Activated T-cell treated with anti-CD3 and anti-CD28 coated beads, Interleukin-2, amount 50 U/mL, for 1 hour (primary cell): ENCODE results near the gene CLSTN2.

ENCODE experiments used
- DNase-seq: peaks from one replicate; pipeline ENCODE4 v3.0.0-alpha.2; 2020

The CLSTN2 gene

DNA sequence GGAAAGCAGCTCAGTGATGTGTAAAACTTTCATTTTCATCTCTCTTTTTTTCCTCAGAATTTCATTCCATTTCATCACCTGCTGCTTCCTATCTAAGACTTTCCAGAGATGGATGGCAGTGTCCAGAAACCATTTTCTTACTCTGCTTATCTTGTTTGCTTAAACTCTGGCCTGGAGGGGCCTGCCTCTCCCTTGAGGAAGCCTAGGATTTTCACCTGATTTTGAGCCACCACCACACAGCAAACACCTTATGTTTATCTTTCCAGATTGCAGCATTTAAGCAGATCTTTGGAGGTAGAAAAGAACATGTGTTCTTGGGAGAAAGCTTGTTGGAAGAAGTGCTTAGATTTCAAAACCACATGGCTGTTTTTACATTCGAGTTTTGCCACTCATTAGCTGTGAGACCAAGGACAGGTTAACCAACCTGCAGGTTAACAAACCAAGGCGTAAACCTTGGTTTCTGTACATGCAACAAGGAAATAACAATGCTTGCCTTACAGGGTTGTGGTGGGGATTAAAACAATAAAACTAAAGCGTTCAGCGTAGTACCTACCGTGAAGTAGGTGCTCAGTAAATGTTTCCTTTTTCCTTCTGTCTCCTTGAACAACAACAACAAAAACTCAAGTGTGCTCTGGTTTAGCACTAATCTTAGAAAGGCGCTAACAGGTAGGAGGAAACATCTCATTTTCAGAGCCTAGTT, 120.3 kb downstream of the CLSTN2 start:
- no peak for DNase-seq

DNA sequence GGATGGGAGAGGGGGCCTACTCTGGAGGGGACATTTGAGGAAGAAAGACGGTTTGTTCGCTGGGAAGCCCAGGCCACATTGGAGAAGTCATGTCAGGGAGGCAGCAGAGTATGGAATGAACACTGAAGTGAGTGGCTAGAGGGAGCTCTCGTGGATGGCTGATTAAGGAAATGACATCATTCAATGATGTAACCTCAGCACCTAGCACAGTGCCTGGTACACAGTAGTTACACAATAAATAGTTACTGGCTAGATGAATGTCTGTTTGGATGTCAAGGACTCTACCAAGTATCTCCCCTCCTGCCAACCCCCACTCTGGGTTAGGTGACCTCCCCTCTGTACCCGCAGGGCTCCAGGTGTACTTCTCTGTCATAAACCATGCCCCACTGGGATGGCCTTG, 121.1 kb downstream of the CLSTN2 start:
- no peak for DNase-seq

DNA sequence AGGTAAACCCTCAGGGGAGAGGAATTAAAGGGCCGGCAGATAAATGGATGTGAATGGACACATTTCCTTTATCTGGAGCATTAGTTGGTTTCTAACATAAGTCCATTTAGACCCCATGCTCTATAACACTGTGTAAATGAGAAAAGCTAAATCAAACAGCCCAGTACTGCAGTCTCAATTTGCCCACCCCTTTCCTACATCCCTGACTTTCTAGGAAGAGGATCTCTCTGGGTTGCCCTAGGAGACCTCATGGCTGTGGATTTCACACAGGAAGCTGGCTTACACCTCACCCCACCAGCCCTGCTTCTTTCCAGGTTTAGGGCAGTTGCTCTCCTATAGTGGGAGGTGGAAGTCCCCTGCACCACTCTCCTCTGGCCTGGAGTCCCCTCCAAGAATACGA, 126.2 kb downstream of the CLSTN2 start:
- DNase-seq, result no peak

DNA sequence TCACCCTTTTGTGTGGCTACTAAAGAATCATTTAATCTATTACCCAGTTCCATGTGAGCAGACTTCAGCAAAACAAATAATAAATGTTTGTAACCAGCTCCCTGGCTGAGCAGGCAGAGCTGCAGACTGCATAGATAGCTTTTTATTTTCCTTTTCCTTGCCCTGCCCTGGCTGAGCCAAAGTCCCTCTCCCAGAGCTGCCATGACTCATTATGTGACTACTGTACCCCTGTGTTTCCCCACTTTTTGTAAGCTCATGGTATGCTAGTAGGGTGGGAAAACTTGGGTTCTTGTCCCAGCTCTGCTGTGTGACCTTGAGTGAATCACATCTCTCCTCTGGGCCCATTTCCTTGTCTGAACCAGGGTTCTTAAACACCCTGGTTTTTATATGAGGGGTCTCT, 127.5 kb downstream of the CLSTN2 start:
- DNase-seq, result no peak

DNA sequence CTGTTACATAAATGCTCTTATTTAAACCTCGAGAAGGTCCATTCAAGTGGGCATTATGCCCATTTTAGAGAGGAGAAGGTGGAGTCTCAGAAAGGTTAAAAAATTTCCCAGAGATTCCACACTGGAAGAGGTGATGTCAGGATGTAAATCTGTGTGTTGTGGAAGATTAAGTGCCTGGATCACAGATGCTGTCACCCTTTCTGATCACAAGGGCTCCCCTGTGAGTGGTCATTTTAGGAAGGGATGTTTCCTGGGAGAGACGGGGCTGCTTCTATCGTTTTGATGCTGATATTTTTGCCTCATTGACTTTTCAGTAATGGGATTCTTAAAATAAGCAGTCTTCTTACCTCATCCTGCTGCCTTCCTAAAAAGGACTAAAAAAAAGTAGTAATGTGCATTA, 132.5 kb downstream of the CLSTN2 start:
- DNase-seq, result no peak

DNA sequence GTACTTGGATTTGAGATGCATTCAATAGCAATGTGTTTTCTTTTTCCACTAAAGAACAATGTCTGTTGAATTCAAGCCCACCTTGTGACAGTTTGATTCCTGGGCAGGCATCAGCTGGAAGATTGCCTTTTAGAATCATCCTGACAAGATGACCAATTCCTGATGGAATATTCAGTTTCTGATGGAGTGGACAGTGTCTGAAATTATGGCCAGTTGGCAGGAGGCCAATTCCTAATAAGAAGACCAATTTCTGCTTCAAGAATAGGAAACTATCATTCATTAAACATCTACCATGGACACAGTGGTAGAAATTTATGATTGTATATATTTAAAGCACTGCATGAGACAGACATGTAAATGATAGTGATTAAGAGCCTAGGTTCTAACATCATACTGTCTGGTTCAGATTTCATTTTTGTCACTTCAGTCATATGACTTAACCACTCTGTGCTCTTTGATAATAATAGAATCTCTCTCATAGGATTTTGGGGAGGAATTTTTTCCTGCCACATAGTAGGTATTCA, 133.6 kb downstream of the CLSTN2 start:
- no peak for DNase-seq

DNA sequence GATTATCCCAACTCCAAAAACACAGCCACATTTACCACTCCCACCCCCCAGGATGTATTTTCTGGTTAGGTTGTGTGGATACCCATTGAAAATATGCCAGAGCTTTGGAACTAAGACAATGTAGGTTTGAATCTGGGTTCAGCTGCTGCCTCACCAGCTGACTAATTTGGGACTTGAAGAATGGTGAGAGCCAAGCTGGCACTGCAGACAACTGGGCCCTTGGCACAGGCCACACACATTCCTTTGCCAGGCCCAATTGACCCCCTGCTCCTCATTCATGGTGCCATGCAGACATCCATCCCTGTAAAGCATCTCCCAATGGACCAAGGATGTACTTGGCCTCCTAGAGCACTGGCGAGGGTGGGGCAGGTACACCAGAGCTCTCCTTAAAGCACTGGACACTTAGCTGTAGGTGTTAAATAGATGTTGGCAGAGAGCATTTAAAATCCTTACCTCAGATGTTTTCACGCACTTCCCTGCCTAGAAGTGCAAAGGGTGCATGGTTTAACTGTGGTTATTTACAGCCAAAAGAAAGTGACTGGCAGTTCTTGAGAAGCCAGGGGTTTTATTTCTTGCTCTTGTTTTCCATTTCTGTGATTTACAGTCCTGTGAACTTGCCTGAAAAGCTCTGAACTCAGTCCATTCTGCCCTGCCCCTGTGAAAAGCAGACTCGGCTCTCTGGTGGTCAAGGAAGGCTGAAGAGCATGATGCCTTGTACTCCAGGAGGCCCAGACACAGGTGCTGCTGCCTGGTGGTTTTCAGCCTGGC, 138.5 kb downstream of the CLSTN2 start:
- DNase-seq, result no peak

DNA sequence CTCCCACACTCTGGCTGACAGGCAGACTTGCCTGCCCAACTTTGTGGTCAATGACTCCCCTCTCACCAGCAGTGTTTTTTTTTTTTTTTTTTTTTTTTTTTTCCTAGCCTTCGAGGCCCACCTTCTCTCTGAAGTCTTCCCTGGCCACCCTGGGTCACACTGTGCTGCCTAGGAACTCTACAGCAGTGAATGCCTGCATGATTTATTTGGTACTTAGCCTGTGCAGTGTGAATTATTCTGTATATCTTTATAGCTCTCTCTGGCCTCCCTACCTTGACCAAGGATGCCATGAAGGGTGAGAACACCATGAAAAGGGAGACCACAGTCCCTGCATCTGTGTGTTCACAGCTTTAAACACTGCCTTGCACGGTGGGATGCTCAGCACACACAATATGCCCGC, 141.6 kb downstream of the CLSTN2 start:
- no peak for DNase-seq

DNA sequence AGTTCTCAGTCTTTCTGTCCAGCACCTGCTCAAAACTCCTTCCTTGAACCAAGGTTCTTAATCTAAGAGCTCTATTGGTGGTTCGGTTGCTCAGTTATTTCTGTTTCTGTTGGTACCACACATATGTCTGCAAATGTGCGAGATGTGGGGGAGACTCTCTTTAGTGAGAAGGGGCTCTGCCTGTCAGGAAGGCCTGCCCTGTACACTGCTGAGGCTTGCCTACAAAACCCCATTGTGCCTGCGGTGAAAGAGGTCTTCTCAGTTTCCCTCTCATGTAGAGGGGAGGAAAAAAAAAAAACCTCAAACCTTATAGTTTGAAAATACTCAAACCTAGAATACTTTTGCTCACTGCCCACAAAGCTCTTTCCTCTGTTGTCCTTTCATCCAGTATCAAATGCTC, 142.4 kb downstream of the CLSTN2 start:
- no peak for DNase-seq

DNA sequence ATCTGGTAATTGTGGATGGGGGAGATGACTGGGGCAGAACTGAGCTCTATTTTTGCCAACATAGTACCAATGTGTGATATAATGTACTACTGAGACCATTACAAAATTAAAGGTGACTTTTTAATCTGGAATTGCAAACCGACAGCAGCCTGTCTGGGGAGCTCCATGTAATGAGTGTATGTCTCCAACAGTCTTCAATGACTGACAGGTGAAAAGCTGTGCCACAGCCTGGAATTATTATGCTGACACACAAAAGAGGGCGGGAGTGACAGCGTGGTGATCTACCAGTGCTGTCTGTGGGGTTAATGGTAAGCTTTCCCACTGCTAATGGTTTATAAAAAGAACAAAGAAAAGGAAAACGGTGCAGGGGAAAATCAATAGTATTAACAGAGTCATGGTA, 143.4 kb downstream of the CLSTN2 start:
- DNase-seq, result no peak

DNA sequence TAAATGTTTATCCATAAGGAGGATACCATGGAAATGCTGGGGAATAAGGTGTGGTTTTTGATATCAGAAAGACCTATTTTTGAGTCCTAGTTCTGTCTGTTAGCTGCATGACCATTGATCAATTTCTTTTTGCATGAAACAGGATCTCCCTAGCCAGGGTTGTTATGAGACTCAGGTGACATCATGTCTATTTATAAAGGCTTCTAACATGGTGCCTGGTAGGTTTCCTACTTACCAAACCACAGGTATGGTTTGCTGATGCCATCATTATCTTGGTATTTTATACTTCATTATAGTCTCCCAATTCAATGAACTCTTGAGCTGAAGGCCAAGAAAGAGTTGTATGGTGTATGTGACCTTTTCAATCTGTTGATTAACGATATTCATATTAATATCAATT, 144.0 kb downstream of the CLSTN2 start:
- DNase-seq, result no peak

DNA sequence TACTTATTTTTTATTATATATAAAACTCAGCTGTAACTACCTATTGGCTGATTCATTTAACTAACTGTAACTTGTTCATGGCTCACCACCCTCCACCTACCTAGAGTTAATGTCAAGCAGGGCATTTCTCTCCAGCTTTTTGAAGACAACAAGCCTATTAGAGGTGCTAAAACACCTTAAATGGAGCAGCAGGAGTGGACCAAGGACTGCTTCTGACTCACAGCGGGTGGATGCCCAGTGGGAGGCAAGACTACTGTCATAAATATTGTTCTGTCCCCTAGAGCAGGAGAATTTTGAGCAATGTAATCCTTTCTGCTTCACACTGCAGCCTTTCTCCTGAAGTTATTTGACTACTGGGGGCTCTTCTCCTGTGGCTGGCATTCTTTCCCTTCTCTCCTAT, 146.9 kb downstream of the CLSTN2 start:
- no peak for DNase-seq

DNA sequence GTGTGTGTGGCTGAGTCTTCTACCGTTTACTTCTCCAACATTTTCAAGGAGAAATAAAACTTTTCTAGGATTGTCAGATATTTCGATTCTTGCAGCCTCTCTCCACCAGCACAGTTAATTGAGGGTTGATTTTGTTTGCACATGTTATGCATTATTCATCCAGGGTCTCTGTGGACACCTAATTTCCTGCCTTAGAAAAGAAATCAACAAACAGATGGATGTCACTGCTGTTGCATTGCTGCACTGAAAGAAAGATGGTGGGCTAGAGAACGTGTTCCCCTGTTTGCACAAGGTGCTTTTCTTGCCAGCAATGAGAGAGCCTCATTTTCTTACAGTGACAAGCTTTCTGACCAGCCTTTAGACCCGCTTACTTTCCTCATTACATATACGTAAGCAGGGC, 150.0 kb downstream of the CLSTN2 start:
- no peak for DNase-seq

DNA sequence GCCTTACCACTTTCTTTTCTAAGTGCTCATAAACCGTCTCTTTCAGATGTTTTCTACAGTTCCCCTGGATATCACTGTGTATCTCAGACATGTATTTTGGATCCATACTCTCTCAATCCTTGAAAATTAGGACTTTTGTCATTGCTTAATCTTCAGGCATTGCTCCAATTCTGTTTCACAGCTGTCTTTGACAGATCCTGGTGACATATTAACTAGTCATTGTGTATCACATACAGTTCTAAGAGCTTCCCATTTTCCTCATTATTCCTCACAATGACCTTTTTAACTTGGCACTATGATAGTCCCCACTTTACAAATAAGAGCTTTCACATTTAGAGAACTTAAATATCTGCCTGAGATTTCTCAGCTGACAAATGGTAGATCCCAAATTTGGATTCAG, 151.7 kb downstream of the CLSTN2 start:
- no peak for DNase-seq

DNA sequence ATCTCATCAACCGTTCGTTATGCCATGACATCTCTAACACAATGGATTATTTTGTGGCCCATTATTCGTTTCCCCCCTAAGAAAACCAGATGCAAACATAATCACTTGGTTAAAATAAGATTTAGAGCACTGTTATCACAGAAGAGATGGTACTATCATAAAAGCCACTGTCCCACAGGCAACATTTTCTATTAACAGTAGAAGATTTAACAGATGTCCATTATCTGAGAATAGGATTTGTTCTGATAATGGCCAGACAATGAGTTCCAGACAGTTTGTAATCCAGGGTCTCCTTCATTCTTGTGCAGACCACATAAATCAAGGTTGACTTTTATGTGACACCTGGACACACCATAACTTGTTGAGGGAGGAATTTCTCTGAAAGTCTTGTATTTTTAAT, 153.1 kb downstream of the CLSTN2 start:
- DNase-seq, result no peak

DNA sequence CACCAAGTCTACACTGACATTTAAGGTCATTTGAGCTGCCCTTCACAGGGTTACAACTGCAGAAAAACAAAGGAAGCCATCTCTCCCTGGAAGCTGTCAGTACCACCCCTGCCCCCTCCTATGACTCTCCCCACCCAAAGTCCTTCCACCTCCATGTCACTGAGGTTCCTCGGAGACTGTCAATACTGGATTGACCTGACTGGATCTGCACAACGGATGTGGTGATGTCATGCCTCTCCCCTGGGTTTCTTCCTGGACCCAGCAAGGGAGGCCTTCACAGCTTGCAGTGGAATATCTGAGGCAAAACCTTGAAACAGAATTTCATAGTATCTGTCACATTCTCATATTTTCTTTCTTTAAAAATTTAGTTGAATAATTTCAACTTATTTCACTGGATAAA, 153.5 kb downstream of the CLSTN2 start:
- DNase-seq, result no peak

DNA sequence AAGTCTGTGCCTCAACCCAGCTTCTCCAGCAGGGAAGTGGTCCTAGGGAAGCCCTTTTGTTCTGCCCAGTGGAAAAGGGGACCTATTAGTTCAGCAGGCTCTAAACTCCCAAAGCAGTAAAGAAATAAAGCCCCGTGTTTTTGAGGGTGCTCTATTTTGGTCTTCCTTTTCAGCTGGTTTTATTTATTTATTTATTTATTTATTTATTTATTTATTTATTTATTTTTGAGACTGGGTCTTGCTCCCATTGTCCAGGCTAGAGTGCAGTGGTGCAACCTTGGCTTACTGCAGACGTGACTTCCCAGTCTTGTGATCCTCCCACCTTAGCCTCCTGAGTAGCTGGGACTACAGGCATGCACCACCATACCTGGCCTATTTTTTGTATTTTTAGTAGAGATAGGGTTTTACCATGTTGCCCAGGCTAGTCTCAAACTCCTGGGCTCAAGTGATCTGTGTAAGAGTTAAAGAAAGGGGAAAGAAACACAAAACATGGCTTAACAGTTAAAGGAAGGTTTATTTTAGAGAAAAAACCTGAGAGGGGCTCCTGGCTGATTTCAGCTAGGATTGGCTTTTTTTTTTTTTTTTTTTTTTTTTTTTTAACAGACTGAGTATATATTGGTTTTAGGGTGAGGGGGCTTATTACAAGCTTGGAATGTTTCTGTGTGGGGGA, 154.6 kb downstream of the CLSTN2 start:
- no peak for DNase-seq

DNA sequence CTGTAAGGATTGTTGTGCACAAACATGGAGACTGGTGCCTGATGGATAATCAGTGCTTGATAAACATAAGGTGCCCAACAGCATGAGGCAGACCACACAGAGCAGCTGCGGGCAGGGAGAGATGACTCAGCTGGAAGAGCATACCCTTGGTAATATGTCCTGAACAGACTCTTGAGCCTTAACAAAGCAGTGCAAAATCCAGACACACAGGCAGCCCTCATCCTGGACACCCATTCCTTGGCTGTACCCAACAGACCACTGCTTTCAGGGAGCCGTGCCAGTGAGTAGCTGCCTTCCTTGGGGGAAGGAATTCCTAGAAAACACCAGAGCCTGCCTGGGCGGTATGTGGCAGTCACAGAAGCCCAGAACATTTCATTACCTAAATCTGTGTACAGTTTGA, 156.2 kb downstream of the CLSTN2 start:
- no peak for DNase-seq

DNA sequence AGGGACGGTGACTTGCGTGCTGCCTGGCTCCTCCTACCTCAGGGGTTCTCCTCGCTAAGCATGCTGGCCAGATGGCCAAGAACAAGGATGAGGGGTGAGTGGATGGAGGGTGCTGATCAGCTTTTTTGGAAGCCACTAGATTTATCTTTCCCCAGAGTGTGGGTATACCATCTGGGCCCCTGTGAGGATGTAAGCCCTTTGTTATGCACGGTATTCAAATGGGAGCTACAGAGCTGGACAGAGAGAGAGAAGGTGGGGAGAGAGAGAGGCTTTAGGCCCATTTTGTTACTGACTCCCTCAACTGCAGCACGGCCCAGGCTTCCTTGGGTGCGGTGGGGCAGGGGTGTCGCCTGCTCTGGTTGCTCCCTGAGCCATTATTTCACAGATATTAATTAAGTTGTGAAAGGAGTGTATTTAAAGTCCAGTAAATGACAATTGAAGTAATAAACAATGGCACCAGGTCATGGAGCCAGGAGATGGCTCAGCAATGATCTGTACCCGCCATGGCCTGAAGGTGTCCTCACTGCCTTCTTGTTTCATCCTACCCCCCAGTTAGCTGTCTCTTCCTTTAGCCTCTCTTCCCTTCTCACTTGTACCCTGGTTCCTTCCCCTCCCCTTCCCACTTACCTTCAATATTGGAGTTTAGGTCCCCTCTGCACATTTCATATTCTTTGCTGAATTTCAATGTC, 158.0 kb downstream of the CLSTN2 start:
- DNase-seq, result no peak

DNA sequence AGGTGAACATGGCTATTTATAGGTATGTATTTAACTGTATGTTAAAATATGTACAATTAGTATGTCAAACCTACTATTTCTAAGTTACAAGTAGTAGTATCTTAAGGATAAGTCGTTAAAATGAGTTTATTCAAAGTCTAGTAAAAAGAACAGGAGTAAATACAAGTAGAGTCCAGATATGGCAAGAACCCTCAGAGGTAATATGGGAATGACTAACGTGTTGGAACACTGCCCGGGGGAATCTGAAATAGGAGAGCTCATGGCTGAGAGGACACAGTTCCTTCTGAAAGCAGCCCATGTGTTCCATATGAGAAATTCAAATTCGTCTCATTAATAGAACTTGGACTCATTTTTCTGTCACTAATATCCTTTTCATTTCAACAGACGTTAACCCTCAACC, 158.8 kb downstream of the CLSTN2 start:
- no peak for DNase-seq

DNA sequence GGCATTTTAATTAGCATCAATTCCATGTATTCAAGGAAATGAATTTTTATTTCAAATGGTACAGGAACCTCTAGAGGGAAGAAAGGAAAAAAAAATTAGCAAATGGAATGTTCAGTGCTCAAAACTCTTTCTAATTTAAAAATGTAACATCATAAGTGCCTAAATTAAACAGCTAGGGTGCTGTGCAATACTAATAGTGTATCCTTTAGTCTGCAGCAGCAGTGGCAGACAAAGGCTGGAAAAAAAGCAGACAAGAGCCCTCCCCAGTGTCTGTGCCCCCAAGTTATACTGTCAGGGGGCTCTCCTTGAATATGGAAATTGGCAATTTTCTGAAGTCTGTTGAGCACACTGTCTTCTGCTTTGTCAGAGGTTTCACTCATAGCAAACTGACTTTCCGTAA, 159.5 kb downstream of the CLSTN2 start:
- no peak for DNase-seq

DNA sequence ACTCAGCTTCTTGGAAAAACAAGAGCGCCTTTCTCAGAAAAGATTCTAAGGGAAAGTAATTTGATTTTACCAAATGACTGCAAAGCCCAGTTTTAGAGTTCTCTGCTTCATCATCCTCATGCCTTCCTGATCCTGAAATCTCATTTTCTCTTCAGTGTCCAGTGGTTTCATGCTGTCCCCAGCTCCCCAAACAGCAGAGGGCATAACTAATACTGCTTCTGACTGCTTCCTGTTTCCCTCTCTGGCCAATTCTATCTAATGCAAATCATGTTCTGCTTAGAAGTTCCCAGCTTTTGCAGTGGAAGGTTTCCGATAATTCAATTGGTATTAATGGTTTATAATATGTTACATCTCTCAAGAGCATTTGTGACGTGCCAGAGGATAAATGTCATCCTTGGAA, 161.1 kb downstream of the CLSTN2 start:
- DNase-seq, result no peak

DNA sequence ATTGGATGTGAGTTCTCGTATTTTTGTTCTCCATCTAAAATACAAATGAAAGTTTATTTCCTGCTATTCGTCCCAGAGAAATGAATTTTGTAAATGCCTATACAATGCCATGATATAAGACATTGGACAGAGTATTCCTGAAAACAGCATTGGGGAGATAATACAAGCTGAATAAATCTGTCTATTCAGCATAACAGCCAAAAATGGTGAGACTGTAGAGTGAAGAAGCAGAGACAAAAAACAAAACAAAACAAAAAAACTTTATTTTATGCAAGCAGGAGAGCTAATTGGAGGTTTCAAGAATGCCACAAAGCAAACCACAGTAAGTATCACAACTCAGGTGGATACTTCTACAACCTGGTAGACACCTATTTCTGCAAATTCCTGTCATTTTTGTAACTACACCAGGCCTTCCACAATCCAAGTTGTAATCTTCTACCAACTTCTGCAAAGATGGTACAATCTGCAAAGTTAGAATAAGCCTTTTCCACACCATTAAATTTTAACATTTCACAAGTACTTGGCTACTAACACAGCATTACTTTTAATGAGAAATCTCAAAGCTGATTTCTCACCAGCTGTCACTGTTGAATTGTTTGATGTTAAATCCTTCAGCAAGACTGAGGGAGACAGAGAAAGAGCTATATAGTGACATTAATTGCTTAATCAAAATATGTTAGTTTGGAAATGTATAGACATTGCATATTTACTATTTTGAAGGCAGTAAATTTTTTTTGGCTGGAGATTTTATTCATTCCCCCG, 163.1 kb downstream of the CLSTN2 start:
- DNase-seq, result no peak
